Esophagus muscularis mucosa (tissue), 4 donors: ENCODE data around the gene MYH6. TPM values are rescaled to one million over a fixed set of nuclear protein-coding genes. Genes with fewer than 3 reads are reported as not detected.

Experiments used
- DNase-seq: peaks from one replicate; pipeline ENCODE4 v3.0.0-alpha.2; 2017; ENCODE audit errors: extremely low spot score
- H3K27ac ChIP-seq, 4 donors: fragments of 200-600 bp; sonication (generic); replicated peaks in 1 of 4; 1 replicate in 3 of 4; 2 replicates in 1 of 4; pipeline ENCODE4 v1.5.1; 2016 to 2019; ENCODE audit warnings: mild to moderate bottlenecking in 1 of 4
- H3K27me3 ChIP-seq, 4 donors: fragments of 200-600 bp; sonication (generic); one replicate each; pipeline versions ENCODE4 v1.5.1 to v1.6.0; 2016 to 2019
- H3K36me3 ChIP-seq, 4 donors: fragments of 200-600 bp; sonication (generic); one replicate each; pipeline ENCODE4 v1.5.1; 2016 to 2019
- H3K4me1 ChIP-seq, 4 donors: fragments of 200-600 bp; sonication (generic); one replicate each; pipeline ENCODE4 v1.5.1; 2016 to 2019
- H3K4me3 ChIP-seq, 4 donors: fragments of 200-600 bp; sonication (generic); 1 replicate in 2 of 4; 2 replicates in 2 of 4; pipeline ENCODE4 v1.5.1; 2016 to 2019; ENCODE audit warnings: mild to moderate bottlenecking in 4 of 4, moderate library complexity in 1 of 4
- H3K9me3 ChIP-seq, 4 donors: fragments of 200-600 bp; sonication (generic); 1 replicate in 3 of 4; 2 replicates in 1 of 4; pipeline ENCODE4 v1.5.1; 2016 to 2019
- CTCF ChIP-seq, 3 experiments: fragments of 200-600 bp in 2 of 3; fragments of 450-650 bp in 1 of 3; sonication (generic) in 2 of 3; IDR thresholded peaks; one replicate each; pipeline ENCODE4 v1.5.1; 2017 to 2019; ENCODE audit warnings: antibody characterized with exemption in 3 of 3, mild to moderate bottlenecking in 2 of 3, moderate library complexity in 1 of 3
- EP300 ChIP-seq: sonication (generic); formaldehyde crosslinking; IDR thresholded peaks from one replicate; pipeline ENCODE4 v1.6.1; 2017; ENCODE audit warnings: antibody characterized with exemption
- POLR2A ChIP-seq: fragments of 450-650 bp; IDR thresholded peaks from one replicate; pipeline ENCODE4 v1.6.1; 2017; ENCODE audit warnings: antibody characterized with exemption, moderate library complexity, mild to moderate bottlenecking, low read depth
- POLR2AphosphoS5 ChIP-seq, 2 donors: sonication (generic); formaldehyde crosslinking; IDR thresholded peaks; one replicate each; pipeline ENCODE4 v1.6.1; 2017; ENCODE audit warnings: antibody characterized with exemption in 2 of 2
- WGBS: methylation state at CpG from one replicate; pipeline ENCODE4 v1.1.5; 2018; 5-methylcytosine and 5-hydroxymethylcytosine counted together
- intact Hi-C: fragments of 100-400 bp; cut with DNase I; formaldehyde crosslinking; loops from one replicate; pipeline ENCODE4 v1.15.1; 2023
- total RNA-seq, 4 donors: library from RNA; depleted of rRNA; stranded (reverse); fragments of >200 nt; gene quantifications; one replicate each; pipeline versions ENCODE4 v1.1.0 to v1.2.1, GENCODE V29; 2016

The MYH6 gene
- total RNA-seq, 4 donors from 2014 or later, result under 0.01 to 0.06 (median under 0.01) TPM; not detected in 1

DNA sequence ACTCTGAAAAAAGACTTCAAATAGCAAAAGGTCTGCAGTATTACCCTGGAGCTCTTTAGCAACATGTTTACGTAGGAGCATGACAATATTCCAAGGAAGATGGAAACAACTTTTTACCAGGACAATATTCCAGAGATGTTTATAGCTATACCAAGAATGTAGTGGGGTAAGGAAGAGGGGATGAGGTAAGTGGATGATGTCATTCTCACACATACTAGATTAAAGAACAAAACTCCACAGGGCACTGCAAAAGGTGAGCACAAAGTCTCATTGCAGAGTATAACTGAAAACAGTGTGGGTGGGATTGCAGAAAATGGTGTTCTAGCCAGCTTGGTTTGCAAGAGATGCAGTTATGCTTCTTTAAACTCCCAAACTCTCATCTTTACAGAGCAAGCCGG is 22.8 kb downstream of the MYH6 start:
- Histone ChIP-seq H3K9me3 (no peaks in the 10 kb centered on the region), H3K27ac (no peak overlapping the region), H3K4me3 (no peak overlapping the region), H3K36me3 (peaks cover 0 to 95% (median 0%) of the 10 kb centered on the region in 4 donors), H3K4me1 (peaks cover 0 to 7% (median 3%) of the 10 kb centered on the region in 4 donors), H3K27me3 (no peaks in the 10 kb centered on the region)
- intact Hi-C loops, result no loop called here
- DNase-seq, result no peak
- TF ChIP-seq POLR2AphosphoS5 (IDR thresholded peaks at IDR 0.05), result no peak
- 71% methylated on average over 2 of the region's 2 CpGs for WGBS

- peaks cover 0 to 92% (median 0%) of the 10 kb centered on the region in 4 donors for H3K36me3 ChIP-seq
- intact Hi-C loops, result no loop called here
- WGBS, result 86% methylated on average over 27 of the region's 29 CpGs
- H3K9me3 ChIP-seq, result no peaks in the 10 kb centered on the region
- TF ChIP-seq POLR2AphosphoS5 (IDR thresholded peaks at IDR 0.05) (no peak), POLR2A (no peak), CTCF (IDR thresholded peaks at IDR 0.05) (no peak), EP300 (no peak)
- peaks cover 0 to 14% (median 8%) of the 10 kb centered on the region in 4 donors for H3K4me1 ChIP-seq
- no peak for DNase-seq
- H3K4me3 ChIP-seq, result no peak overlapping the region
- no peak overlapping the region for H3K27ac ChIP-seq
- H3K27me3 ChIP-seq, result peaks cover 0 to 3% (median 0%) of the 10 kb centered on the region in 4 donors
Observed at GRCh38 chr14:23384364-23385080, 23.6 kb downstream of the MYH6 start.

GRCh38 chr14:23382731-23383440 is 25.2 kb downstream of the MYH6 start:
- H3K4me1 ChIP-seq, result peaks cover 0 to 17% (median 8%) of the 10 kb centered on the region in 4 donors
- intact Hi-C loops, result no loop called here
- WGBS, result 72% methylated on average over 10 of the region's 10 CpGs
- peaks cover 0 to 75% (median 0%) of the 10 kb centered on the region in 4 donors for H3K36me3 ChIP-seq
- no peak overlapping the region for H3K4me3 ChIP-seq
- H3K9me3 ChIP-seq, result no peaks in the 10 kb centered on the region
- no peak overlapping the region for H3K27ac ChIP-seq
- TF ChIP-seq EP300, result no peak
- no peak for TF ChIP-seq CTCF (IDR thresholded peaks at IDR 0.05)
- no peak for TF ChIP-seq POLR2AphosphoS5 (IDR thresholded peaks at IDR 0.05)
- TF ChIP-seq POLR2A, result no peak
- peaks cover 0 to 13% (median 0%) of the 10 kb centered on the region in 4 donors for H3K27me3 ChIP-seq
- no peak for DNase-seq

DNA sequence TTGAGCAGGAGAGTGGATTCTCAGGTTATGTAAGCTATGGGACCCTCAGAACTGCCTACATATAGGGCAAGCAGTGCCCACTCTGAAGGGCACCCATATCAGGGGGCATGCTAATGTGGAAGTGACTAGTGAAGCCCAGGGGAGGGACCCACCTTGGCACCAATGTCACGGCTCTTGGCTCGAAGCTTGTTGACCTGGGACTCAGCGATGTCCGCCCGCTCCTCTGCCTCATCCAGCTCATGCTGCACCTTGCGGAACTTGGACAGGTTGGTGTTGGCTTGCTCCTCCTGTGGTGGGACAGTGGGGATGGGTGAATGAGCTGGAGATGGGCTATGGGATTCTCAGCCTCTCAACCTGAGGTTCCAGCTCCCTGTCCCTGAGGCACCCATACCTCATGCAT is 25.8 kb downstream of the MYH6 start:
- H3K9me3 ChIP-seq, result no peaks in the 10 kb centered on the region
- no peak for DNase-seq
- TF ChIP-seq EP300, result no peak
- no peak for TF ChIP-seq POLR2A
- TF ChIP-seq CTCF (IDR thresholded peaks at IDR 0.05), result no peak
- no peak for TF ChIP-seq POLR2AphosphoS5 (IDR thresholded peaks at IDR 0.05)
- WGBS, result 91% methylated on average over 4 of the region's 6 CpGs
- peaks cover 0 to 13% (median 0%) of the 10 kb centered on the region in 4 donors for H3K27me3 ChIP-seq
- H3K36me3 ChIP-seq, result peaks cover 0 to 69% (median 0%) of the 10 kb centered on the region in 4 donors
- H3K27ac ChIP-seq, result no peak overlapping the region
- H3K4me1 ChIP-seq, result peaks cover 0 to 17% (median 11%) of the 10 kb centered on the region in 4 donors
- intact Hi-C loops, result no loop called here
- no peak overlapping the region for H3K4me3 ChIP-seq

DNA sequence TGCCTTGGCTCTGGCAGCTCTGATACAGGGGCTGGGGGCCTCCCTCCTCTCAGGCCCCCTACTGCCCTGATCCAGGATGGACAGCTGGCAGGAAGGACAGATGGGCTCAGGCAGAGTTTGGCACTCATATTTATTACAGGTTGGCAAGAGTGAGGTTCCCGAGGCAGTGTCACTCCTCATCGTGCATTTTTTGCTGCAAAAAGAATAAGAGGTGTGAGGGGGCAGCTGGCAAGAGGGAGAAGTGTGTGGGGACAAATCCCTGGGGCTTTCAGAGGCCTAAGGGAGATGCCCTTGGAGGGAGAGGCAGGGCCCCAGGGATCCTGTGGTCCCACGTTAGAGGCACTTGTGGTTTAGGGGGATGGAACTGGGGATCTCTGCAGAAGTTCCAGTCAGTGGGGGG is 26.2 kb downstream of the MYH6 start:
- no peaks in the 10 kb centered on the region for H3K9me3 ChIP-seq
- WGBS, result 46% methylated on average over 3 of the region's 3 CpGs
- peaks cover 0 to 16% (median 0%) of the 10 kb centered on the region in 4 donors for H3K27me3 ChIP-seq
- intact Hi-C loops, result loop anchor here (2.0 kb wide), 1 partner anchor 117 kb away; no protein-coding TSS in a partner anchor
- H3K4me3 ChIP-seq, result no peak overlapping the region
- H3K36me3 ChIP-seq, result peaks cover 0 to 65% (median 0%) of the 10 kb centered on the region in 4 donors
- peaks cover 0 to 20% (median 13%) of the 10 kb centered on the region in 4 donors for H3K4me1 ChIP-seq
- no peak overlapping the region for H3K27ac ChIP-seq
- DNase-seq, result no peak
- TF ChIP-seq EP300 (no peak), POLR2A (no peak), CTCF (IDR thresholded peaks at IDR 0.05) (no peak), POLR2AphosphoS5 (IDR thresholded peaks at IDR 0.05) (no peak)
